ENCODE results near the gene TRIM67.
"Not testable (repeated sequence)": the region's sequence is repeated elsewhere in the genome, so short reads cannot be mapped to it uniquely, and the experiment has no call there.

GRCh38 chr1:231127106-231127505, 34.8 kb upstream of the TRIM67 start:
- not testable (repeated sequence) for TF ChIP-seq CTCF, POLR2A (IDR thresholded peaks at IDR 0.05)
